ENCODE results near the gene RSF1.

GRCh38 chr11:77726524-77726923 is 94.0 kb downstream of the RSF1 start:
- no peak for TF ChIP-seq REST (IDR thresholded peaks at IDR 0.05; ENCODE audit: unreplicated experiment)
- no peak for TF ChIP-seq CTCF (conservative IDR thresholded peaks at IDR 0.05; ENCODE audit: low read depth in 2 of 2)
- TF ChIP-seq JUNB (IDR thresholded peaks at IDR 0.05; ENCODE audit: unreplicated experiment), result no peak
- no peak for TF ChIP-seq POLR2AphosphoS5 (IDR thresholded peaks at IDR 0.05; ENCODE audit: low read depth)
- no peak for TF ChIP-seq EZH2 (IDR thresholded peaks at IDR 0.05; ENCODE audit: low read depth, unreplicated experiment)
- TF ChIP-seq CREB1 (CRISPR knock-in tag; IDR thresholded peaks at IDR 0.05; ENCODE audit: low read depth), result no peak
- TF ChIP-seq ZNF462 (CRISPR knock-in tag; IDR thresholded peaks at IDR 0.05), result no peak
- no peak for TF ChIP-seq NANOG (IDR thresholded peaks at IDR 0.05; ENCODE audit: borderline replicate concordance)
- no peak for TF ChIP-seq ETS1 (IDR thresholded peaks at IDR 0.05)
- TF ChIP-seq ZNF114 (CRISPR knock-in tag; IDR thresholded peaks at IDR 0.05), result no peak
- no peak for TF ChIP-seq ZNF331 (CRISPR knock-in tag; IDR thresholded peaks at IDR 0.05; ENCODE audit: low read depth)
- TF ChIP-seq EZH2phosphoT487 (IDR thresholded peaks at IDR 0.05; ENCODE audit: unreplicated experiment), result no peak
- no peak for TF ChIP-seq STAT1 (IDR thresholded peaks at IDR 0.05; ENCODE audit: unreplicated experiment)

Data from GM23338 (cell line).